HepG2 (cell line): ENCODE measurements around the gene NAGS. TPM values are rescaled to one million over a fixed set of nuclear protein-coding genes. Genes with fewer than 3 reads are reported as not detected.

Experiments
- ATAC-seq: fragments of 200-7000 bp; cut with Tn5 transposase; 3 replicates; pipeline ENCODE4 v1.9.1; 2020; ENCODE audit warnings: mild to moderate bottlenecking, moderate library complexity
- BruUV-seq: library from RNA; stranded (reverse); fragments of 400-500 nt; replicated peaks from 2 replicates; lab custom pipeline; 2021; lab: Mats Ljungman, UMichigan
- CTCF ChIA-PET: fragments of 300-600 bp; formaldehyde crosslinking; extraction: SDS; loops from one replicate; lab custom pipeline; 2021; ENCODE audit warnings: low total read pairs, inconsistent platforms, low intra/inter-chr PET ratio; lab: Yijun Ruan, JAX
- POLR2A ChIA-PET: fragments of 350-600 bp; sonication (Branson Sonifier 250); formaldehyde crosslinking; loops from one replicate; lab custom pipeline; 2020; ENCODE audit warnings: antibody characterized with exemption, inconsistent platforms; lab: Yijun Ruan, JAX
- DNase-seq: peaks from one replicate; pipeline ENCODE4 v3.0.0-alpha.2; 2015; ENCODE audit warnings: low spot score
- FAIRE-seq: peaks from 3 replicates; lab custom pipeline; 2011; peaks lifted over from hg19 to GRCh38; lab: Jason Lieb, UNC
- H2AFZ ChIP-seq: one replicate; pipeline ENCODE4 v1.6.1; 2011; ENCODE audit warnings: low read length, inconsistent platforms
- H3K27ac ChIP-seq: fragments of 300-600 bp; 3 replicates; pipeline ENCODE4 v1.8.0; 2011; ENCODE audit warnings: mixed run types, mild to moderate bottlenecking, mixed read lengths, low read length, inconsistent platforms; ENCODE audit not compliant: insufficient read depth; ENCODE audit errors: extremely low read length
- H3K27me3 ChIP-seq, 2 experiments: fragments of 200-600 bp in 1 of 2; 2 replicates in 1 of 2; 3 replicates in 1 of 2; pipeline versions ENCODE4 v1.6.0 to v1.8.0; 2011; ENCODE audit warnings: low read length in 2 of 2, mild to moderate bottlenecking in 2 of 2, moderate library complexity in 2 of 2, inconsistent platforms in 1 of 2; ENCODE audit not compliant: insufficient read depth in 2 of 2, control insufficient read depth in 1 of 2
- H3K36me3 ChIP-seq, 2 experiments: fragments of 200-600 bp in 1 of 2; replicated peaks in 1 of 2; 2 replicates in 1 of 2; 3 replicates in 1 of 2; pipeline versions ENCODE4 v1.5.1 to v1.8.0; 2011; ENCODE audit warnings: low read length in 2 of 2, inconsistent platforms in 1 of 2; ENCODE audit not compliant: insufficient read depth in 2 of 2, control insufficient read depth in 1 of 2
- H3K4me1 ChIP-seq: 2 replicates; pipeline ENCODE4 v1.5.1; 2012; ENCODE audit warnings: low read length, inconsistent platforms; ENCODE audit not compliant: insufficient read depth
- H3K4me2 ChIP-seq: 2 replicates; pipeline ENCODE4 v1.6.0; 2011; ENCODE audit warnings: low read depth, low read length, inconsistent platforms
- H3K4me3 ChIP-seq, 3 experiments: fragments of 200-600 bp in 1 of 3; sonication (generic), shearing (Covaris generic) in 1 of 3; replicated peaks in 1 of 3; 2 replicates each; pipeline ENCODE4 v1.5.1; 2011 to 2016; ENCODE audit warnings: low read length in 3 of 3, inconsistent platforms in 2 of 3, low read depth in 2 of 3, mild to moderate bottlenecking in 2 of 3, control low read depth in 1 of 3, mixed read lengths in 1 of 3; ENCODE audit not compliant: insufficient read depth in 1 of 3
- H3K79me2 ChIP-seq: one replicate; pipeline ENCODE4 v1.6.1; 2011; ENCODE audit warnings: low read length, inconsistent platforms; ENCODE audit not compliant: insufficient read depth
- H3K9ac ChIP-seq: 2 replicates; pipeline ENCODE4 v1.6.0; 2011; ENCODE audit warnings: mild to moderate bottlenecking, low read depth, low read length, inconsistent platforms; ENCODE audit not compliant: insufficient read depth
- H3K9me3 ChIP-seq: 2 replicates; pipeline ENCODE4 v1.5.1; 2012; ENCODE audit warnings: mild to moderate bottlenecking, low read length
- H4K20me1 ChIP-seq: 2 replicates; pipeline ENCODE4 v1.6.0; 2011; ENCODE audit warnings: inconsistent platforms, mild to moderate bottlenecking, low read length, moderate library complexity; ENCODE audit not compliant: insufficient read depth
- AGO1 ChIP-seq: fragments of 200-400 bp; formaldehyde crosslinking; IDR thresholded peaks from 2 replicates; pipeline ENCODE4 v1.6.1; 2017; ENCODE audit warnings: mild to moderate bottlenecking, low read depth, low read length, moderate library complexity; ENCODE audit not compliant: poor library complexity, severe bottlenecking
- AGO2 ChIP-seq: fragments of 200-400 bp; formaldehyde crosslinking; optimal IDR thresholded peaks from 2 replicates; pipeline ENCODE3; 2017; ENCODE audit warnings: mild to moderate bottlenecking, low read depth, low read length, moderate library complexity
- ETV5 ChIP-seq: IDR thresholded peaks from 2 replicates; pipeline ENCODE4 v1.6.1; 2018; ENCODE audit warnings: missing biosample characterization, missing genetic modification reagents, inconsistent platforms, borderline replicate concordance
- HNRNPLL ChIP-seq: fragments of 200-400 bp; formaldehyde crosslinking; IDR thresholded peaks from 2 replicates; pipeline ENCODE4 v1.6.1; 2017; ENCODE audit warnings: mild to moderate bottlenecking, low read depth, low read length; ENCODE audit not compliant: poor library complexity, severe bottlenecking
- HOXA3 ChIP-seq: sonication (generic); formaldehyde crosslinking; IDR thresholded peaks from 2 replicates; pipeline ENCODE4 v1.5.0; 2020; ENCODE audit warnings: missing genetic modification reagents
- MYNN ChIP-seq: sonication (generic); formaldehyde crosslinking; IDR thresholded peaks from 2 replicates; pipeline ENCODE4 v1.4.0; 2020; ENCODE audit warnings: mild to moderate bottlenecking, low read depth, missing genetic modification reagents
- NAIF1 ChIP-seq: sonication (generic); formaldehyde crosslinking; IDR thresholded peaks from 2 replicates; pipeline ENCODE4 v1.5.0; 2020; ENCODE audit warnings: mild to moderate bottlenecking, missing genetic modification reagents, borderline replicate concordance
- POLR2AphosphoS5 ChIP-seq: IDR thresholded peaks from 2 replicates; pipeline ENCODE4 v1.6.1; 2012; ENCODE audit warnings: low read depth, low read length
- POLR2G ChIP-seq: fragments of 200-400 bp; formaldehyde crosslinking; IDR thresholded peaks from 2 replicates; pipeline ENCODE4 v1.6.1; 2018; ENCODE audit warnings: mild to moderate bottlenecking, low read depth, low read length, moderate library complexity
- RBFOX2 ChIP-seq: fragments of 200-400 bp; formaldehyde crosslinking; IDR thresholded peaks from 2 replicates; pipeline ENCODE4 v1.6.1; 2017; ENCODE audit warnings: low read depth, mild to moderate bottlenecking, low read length
- RNF2 ChIP-seq: fragments of 450-650 bp; conservative IDR thresholded peaks from 2 replicates; pipeline ENCODE4 v1.6.1; 2016; ENCODE audit warnings: low read depth
- SMYD3 ChIP-seq: sonication (generic); formaldehyde crosslinking; IDR thresholded peaks from 2 replicates; pipeline ENCODE4 v1.8.1; 2023; ENCODE audit warnings: mild to moderate bottlenecking, missing genetic modification reagents
- TAF1 ChIP-seq: sonication (generic); formaldehyde crosslinking; IDR thresholded peaks from 2 replicates; pipeline ENCODE4 v1.4.0; 2020; ENCODE audit warnings: missing genetic modification reagents
- ZBTB1 ChIP-seq: sonication (generic); formaldehyde crosslinking; IDR thresholded peaks from 2 replicates; pipeline ENCODE4 v1.4.0; 2020; ENCODE audit warnings: missing genetic modification reagents, borderline replicate concordance
- ZBTB7B ChIP-seq: sonication (generic); formaldehyde crosslinking; IDR thresholded peaks from 2 replicates; pipeline ENCODE4 v1.4.0; 2020; ENCODE audit warnings: missing genetic modification reagents
- ZNF3 ChIP-seq: IDR thresholded peaks from 2 replicates; pipeline ENCODE4 v1.7.0; 2017; ENCODE audit warnings: inconsistent platforms
- ZNF484 ChIP-seq: sonication (generic); formaldehyde crosslinking; IDR thresholded peaks from 2 replicates; pipeline ENCODE4 v1.5.1; 2020; ENCODE audit warnings: mild to moderate bottlenecking, low read depth, missing genetic modification reagents, borderline replicate concordance
- WGBS: methylation state at CpG from one replicate; pipeline ENCODE4 v1.1.6; 2017; ENCODE audit warnings: low lambda C conversion rate; 5-methylcytosine and 5-hydroxymethylcytosine counted together
- in situ Hi-C: cut with HindIII; loops from 2 replicates; pipeline ENCODE4 v1.10.0; 2017; ENCODE audit warnings: low pct_unique_long_range_greater_than_20kb; ENCODE audit not compliant: extremely low pct_ligation_motif_present
- intact Hi-C: fragments of 100-400 bp; cut with micrococcal nuclease; formaldehyde crosslinking; loops from one replicate; pipeline ENCODE4 v1.10.0; 2022; ENCODE audit not compliant: unreplicated experiment
- polyA plus RNA-seq, 8 experiments: library from polyadenylated mRNA; depleted of rRNA in 3 of 8; stranded (reverse) in 7 of 8; unstranded in 1 of 8; fragments of >200 nt; fragmentation: Illumina TruSeq in 4 of 8; extraction: Trizol in 4 of 8; gene quantifications; 2 replicates each; pipeline versions ENCODE4 v1.2.1 to v1.2.3, GENCODE V29; 2011 to 2016; ENCODE audit warnings: low read depth in 4 of 8, missing spikeins in 1 of 8, mixed read lengths in 1 of 8; ENCODE audit not compliant: insufficient read depth in 1 of 8
- total RNA-seq, 5 experiments: library from RNA; depleted of rRNA; stranded (reverse); fragments of >200 nt; fragmentation: Illumina TruSeq; extraction: Trizol; gene quantifications; 2 replicates each; pipeline ENCODE4 v1.2.3, GENCODE V29; 2016; ENCODE audit warnings: low read depth in 1 of 5

NAGS gene
- total and polyA plus RNA-seq, 2 of the 13 experiments (the other 11 are each of a cell fraction or from before 2014, with no cell fraction given): 4.3 to 5.1 TPM

DNA sequence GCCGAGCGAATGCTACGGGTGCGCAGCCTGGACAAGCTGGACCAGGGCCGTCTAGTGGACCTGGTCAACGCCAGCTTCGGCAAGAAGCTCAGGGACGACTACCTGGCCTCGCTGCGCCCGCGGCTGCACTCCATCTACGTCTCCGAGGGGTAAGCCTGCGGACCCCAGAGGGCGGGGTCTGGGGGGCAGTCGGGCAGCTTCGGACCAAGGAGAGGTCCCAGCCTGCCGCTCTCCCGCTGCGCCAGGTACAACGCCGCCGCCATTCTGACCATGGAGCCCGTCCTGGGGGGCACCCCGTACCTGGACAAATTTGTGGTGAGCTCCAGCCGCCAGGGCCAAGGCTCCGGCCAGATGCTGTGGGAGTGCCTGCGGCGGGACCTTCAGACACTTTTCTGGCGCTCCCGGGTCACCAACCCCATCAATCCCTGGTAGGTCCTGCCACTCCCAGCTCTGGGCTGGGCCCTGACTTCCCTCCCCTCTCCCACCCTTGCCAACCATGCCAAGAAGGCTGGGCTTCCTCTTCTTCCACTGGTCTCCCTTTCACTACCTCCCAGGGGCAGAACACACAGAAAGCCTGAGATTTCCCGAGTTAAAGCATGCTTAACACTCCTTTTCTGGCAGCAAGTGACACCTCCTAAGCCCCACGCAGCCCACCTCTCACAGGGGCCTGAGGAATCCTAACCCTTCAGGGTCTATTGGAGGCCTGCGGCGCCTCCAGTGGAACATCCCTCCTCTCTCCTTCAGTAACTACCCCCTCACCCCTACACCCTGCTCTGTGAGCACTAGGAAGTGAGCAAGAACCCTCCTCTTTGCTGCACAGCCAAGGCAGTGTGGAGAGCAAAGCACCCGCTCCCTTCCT lies 3.2 kb downstream of the NAGS start:
- 96% methylated on average over 37 of the region's 37 CpGs for WGBS
- no peak for TF ChIP-seq RNF2
- TF ChIP-seq ZNF484 (CRISPR knock-in tag): no peak
- TF ChIP-seq HOXA3: 0 out of 2 replicates have a peak, but pooled peaks have one; percentile 13
- TF ChIP-seq POLR2G: 0 out of 2 replicates have a peak, but pooled peaks have one; percentile 4
- peak; percentile 36 for TF ChIP-seq AGO1
- peak; percentile 35 for TF ChIP-seq POLR2AphosphoS5
- TF ChIP-seq SMYD3 (CRISPR knock-in tag): no peak
- TF ChIP-seq ZBTB1 (CRISPR knock-in tag): no peak
- TF ChIP-seq ETV5 (CRISPR knock-in tag): no peak
- no peak for TF ChIP-seq ZBTB7B (CRISPR knock-in tag)
- TF ChIP-seq ZNF3: no peak
- TF ChIP-seq AGO2: peak; percentile 69
- TF ChIP-seq NAIF1 (CRISPR knock-in tag): no peak
- peak; percentile 25 for TF ChIP-seq HNRNPLL
- peak; percentile 66 for TF ChIP-seq RBFOX2
- TF ChIP-seq TAF1 (CRISPR knock-in tag): 0 out of 2 replicates have a peak, but pooled peaks have one; percentile 3
- no peak for TF ChIP-seq MYNN (CRISPR knock-in tag)
- TF ChIP-seq, all 625 proteins: peak for 8
- intact Hi-C loops: no loop called here
- DNase-seq: no peak
- in situ Hi-C loops: no loop called here
- H3K9me3 ChIP-seq: no peaks in the 10 kb centered on the region
- ChIA-PET CTCF (no interaction called here), POLR2A (interaction anchor here (0.7 kb wide), 1 partner anchor 39 kb away, joined by 3 read pairs; no protein-coding TSS in a partner anchor)
- H3K4me3 ChIP-seq: no peak overlapping the region
- no peak overlapping the region for H3K27ac ChIP-seq
- no peak overlapping the region for H3K9ac ChIP-seq
- no peaks in the 10 kb centered on the region for H4K20me1 ChIP-seq
- peaks cover 1 to 17% of the 10 kb centered on the region in 2 experiments; a peak in 3 of 5 replicates for H3K36me3 ChIP-seq
- FAIRE-seq: no peak
- H3K27me3 ChIP-seq: no peaks in the 10 kb centered on the region
- no peak overlapping the region for H3K4me2 ChIP-seq
- no TSS peak for BruUV-seq
- no peak overlapping the region for H2AFZ ChIP-seq
- H3K4me1 ChIP-seq: peaks cover 51% of the 10 kb centered on the region
- H3K79me2 ChIP-seq: no peaks in the 10 kb centered on the region
- no peak for ATAC-seq
